D341Med (cell line): Measurements from ENCODE around the gene FAM20A.
"Not testable (repeated sequence)": the region's sequence is repeated elsewhere in the genome, so short reads cannot be mapped to it uniquely, and the experiment has no call there.

Source experiments
- DNase-seq: peaks from one replicate; pipeline ENCODE4 v3.0.0; 2012; ENCODE audit warnings: low spot score

FAM20A gene

GRCh38 chr17:68519911-68520310, 81.3 kb downstream of the FAM20A start:
- DNase-seq = no peak

GRCh38 chr17:68519051-68519450, 82.1 kb downstream of the FAM20A start:
- DNase-seq = not testable (repeated sequence)

- no peak for DNase-seq
These were observed 82.9 kb downstream of the FAM20A start for GRCh38 chr17:68518063-68518815.

GRCh38 chr17:68517605-68518004, 83.6 kb downstream of the FAM20A start:
- DNase-seq = not testable (repeated sequence)

- no peak for DNase-seq
These were observed 84.4 kb downstream of the FAM20A start for GRCh38 chr17:68516732-68517131.

GRCh38 chr17:68514831-68515635, 86.1 kb downstream of the FAM20A start:
- DNase-seq = no peak

- DNase-seq = no peak
These were observed 87.2 kb downstream of the FAM20A start for GRCh38 chr17:68513932-68514331.

GRCh38 chr17:68512960-68513474, 88.2 kb downstream of the FAM20A start:
- peak; percentile 52 for DNase-seq

- DNase-seq = peak; percentile 99
These were observed 88.8 kb downstream of the FAM20A start, which contains the start of gene PRKAR1A for GRCh38 chr17:68512247-68512959. PRKAR1A (plus strand) TSS chr17:68512430; CDS start chr17:68515400, 2,970 bp downstream.

GRCh38 chr17:68511671-68512246, 89.4 kb downstream of the FAM20A start:
- peak; percentile 92 for DNase-seq

- no peak for DNase-seq
These were observed 89.9 kb downstream of the FAM20A start for GRCh38 chr17:68511254-68511670.

GRCh38 chr17:68509141-68510057, 91.8 kb downstream of the FAM20A start:
- DNase-seq = no peak

GRCh38 chr17:68507576-68507975, 93.6 kb downstream of the FAM20A start:
- DNase-seq = no peak

- DNase-seq = no peak
These were observed 95.2 kb downstream of the FAM20A start for GRCh38 chr17:68505951-68506350.

- DNase-seq = no peak
These were observed 100.1 kb downstream of the FAM20A start for GRCh38 chr17:68501074-68501473.

- DNase-seq = no peak
These were observed 101.6 kb downstream of the FAM20A start for GRCh38 chr17:68499587-68499986.

GRCh38 chr17:68498479-68499326, 102.5 kb downstream of the FAM20A start:
- no peak for DNase-seq

GRCh38 chr17:68497885-68498319, 103.3 kb downstream of the FAM20A start:
- no peak for DNase-seq

- no peak for DNase-seq
These were observed 106.1 kb downstream of the FAM20A start for GRCh38 chr17:68495081-68495480.
